ENCODE data around the gene DACT2. TPM values are rescaled to one million over a fixed set of nuclear protein-coding genes. Genes with fewer than 3 reads are reported as not detected.

DACT2 gene, protein sequence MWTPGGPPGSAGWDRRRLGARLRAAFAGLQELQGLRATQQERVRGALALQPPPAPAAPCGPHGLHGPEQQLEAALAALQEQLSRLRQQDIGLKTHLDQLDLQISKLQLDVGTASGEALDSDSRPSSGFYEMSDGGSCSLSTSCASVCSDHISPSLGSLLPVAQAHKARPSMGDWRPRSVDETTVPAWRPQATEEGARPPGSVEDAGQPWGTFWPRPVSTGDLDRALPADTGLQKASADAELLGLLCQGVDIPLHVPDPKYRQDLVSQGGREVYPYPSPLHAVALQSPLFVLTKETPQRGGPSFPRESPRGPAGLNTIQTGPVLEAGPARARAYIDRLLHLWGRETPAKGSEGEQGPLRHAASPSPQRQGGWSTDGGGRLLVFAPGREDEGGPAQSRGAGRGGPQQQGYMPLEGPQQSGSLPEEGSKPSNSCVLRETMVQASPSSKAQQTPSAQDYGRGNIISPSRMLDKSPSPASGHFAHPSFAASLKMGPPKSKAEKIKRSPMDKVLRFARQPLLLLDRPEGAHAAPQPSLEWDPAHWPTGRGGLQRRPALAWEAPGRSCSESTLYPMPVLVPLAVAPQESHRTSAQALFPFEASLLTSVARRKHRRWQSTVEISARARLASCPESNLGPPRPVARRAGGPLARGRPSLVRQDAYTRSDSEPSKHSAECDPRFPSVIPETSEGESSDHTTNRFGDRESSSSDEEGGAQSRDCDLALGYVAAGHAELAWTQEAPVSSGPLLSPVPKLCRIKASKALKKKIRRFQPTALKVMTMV
- total RNA-seq: 31.7 TPM in 1 of 2 replicates, not detected in the other

DNA sequence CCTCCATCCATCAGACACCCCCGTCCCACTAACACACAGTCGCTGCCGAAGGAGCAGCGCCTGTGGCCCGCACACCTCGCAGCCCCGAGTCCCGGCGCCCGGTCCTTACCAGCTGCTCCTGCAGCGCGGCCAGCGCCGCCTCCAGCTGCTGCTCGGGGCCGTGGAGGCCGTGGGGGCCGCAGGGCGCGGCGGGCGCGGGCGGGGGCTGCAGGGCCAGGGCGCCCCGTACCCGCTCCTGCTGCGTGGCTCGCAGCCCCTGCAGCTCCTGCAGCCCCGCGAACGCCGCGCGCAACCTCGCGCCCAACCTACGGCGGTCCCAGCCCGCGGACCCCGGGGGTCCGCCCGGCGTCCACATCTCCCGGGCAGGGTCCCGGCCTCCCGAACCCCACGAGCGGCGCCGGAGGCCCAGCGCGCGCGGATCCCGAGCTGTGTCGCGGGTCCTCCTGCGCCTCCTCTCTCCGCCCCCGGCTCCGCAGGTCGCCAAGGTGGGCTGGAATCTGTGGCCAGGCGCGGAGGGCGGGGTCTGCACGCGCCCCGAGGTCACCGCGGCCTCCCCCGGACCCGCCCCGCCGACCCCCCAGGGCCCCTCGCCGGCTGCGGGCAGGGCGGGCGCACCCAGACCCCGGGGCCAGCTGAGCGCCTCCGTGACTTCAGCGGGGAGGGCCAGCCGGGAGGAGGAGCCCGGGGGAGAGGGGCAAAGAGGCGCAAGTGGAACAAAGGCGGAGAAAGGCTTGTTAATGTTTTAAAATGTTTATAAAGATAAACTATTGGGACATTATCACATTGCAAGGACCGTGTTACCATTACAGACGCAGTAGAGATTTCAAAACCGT, at the start of gene DACT2:
DACT2 (minus strand) TSS at position 499 of the 833 bp plus-strand sequence; CDS start at position 355, 144 bp downstream.

Other genes with a start within 250 kb of the DACT2 start
- not detected in 2 replicates for gene FRMD1, start 240.6 kb downstream of the DACT2 start, total RNA-seq
- gene SMOC2, start 121.4 kb upstream of the DACT2 start, total RNA-seq: 2.9 and 4.9 TPM in 2 replicates